Breast epithelium (tissue), 3 donors: ENCODE data around the gene DDX31.

Experiments
- CTCF ChIP-seq, 3 donors: fragments of 450-650 bp; IDR thresholded peaks; one replicate each; pipeline ENCODE4 v1.5.1; 2016 to 2017; ENCODE audit warnings: antibody characterized with exemption in 3 of 3, mild to moderate bottlenecking in 3 of 3, moderate library complexity in 3 of 3
- POLR2A ChIP-seq: fragments of 450-650 bp; IDR thresholded peaks from one replicate; pipeline ENCODE4 v1.6.1; 2016; ENCODE audit warnings: antibody characterized with exemption, mild to moderate bottlenecking, moderate library complexity
- POLR2AphosphoS5 ChIP-seq, 3 donors: sonication (generic); formaldehyde crosslinking; IDR thresholded peaks; one replicate each; pipeline ENCODE4 v1.6.1; 2017; ENCODE audit warnings: antibody characterized with exemption in 3 of 3

- no peak for TF ChIP-seq POLR2AphosphoS5 (IDR thresholded peaks at IDR 0.05)
- TF ChIP-seq CTCF (IDR thresholded peaks at IDR 0.05), result peak in 1 of 3 donors; percentile 14
- no peak for TF ChIP-seq POLR2A
These were observed 123.4 kb downstream of the DDX31 start for GRCh38 chr9:132546148-132547051.
